Measurements from ENCODE around the gene DDX21.
A peak's percentile ranks its signal among the peaks of the same experiment; 100 is the strongest.

DNA sequence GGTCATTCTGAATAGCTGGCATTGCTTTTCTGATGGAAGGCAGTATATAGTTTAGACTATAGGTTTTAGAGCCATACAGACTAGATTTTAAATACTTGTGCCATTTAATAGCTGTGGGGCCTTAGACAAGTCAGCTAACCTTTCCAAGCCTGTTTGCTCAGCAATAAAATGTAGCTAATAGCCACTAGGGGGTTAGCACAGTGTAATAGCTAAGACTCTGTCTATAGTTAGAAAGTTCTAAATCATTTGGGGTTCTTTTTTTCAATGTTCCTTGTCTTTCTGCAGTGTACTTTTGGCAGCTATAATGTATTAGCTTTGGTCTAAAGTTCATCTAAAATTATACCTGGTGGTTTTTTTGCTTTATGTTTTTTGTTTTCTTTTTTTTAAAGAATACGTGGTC is 25.1 kb downstream of the DDX21 start:
- TF ChIP-seq, protein P1, sequence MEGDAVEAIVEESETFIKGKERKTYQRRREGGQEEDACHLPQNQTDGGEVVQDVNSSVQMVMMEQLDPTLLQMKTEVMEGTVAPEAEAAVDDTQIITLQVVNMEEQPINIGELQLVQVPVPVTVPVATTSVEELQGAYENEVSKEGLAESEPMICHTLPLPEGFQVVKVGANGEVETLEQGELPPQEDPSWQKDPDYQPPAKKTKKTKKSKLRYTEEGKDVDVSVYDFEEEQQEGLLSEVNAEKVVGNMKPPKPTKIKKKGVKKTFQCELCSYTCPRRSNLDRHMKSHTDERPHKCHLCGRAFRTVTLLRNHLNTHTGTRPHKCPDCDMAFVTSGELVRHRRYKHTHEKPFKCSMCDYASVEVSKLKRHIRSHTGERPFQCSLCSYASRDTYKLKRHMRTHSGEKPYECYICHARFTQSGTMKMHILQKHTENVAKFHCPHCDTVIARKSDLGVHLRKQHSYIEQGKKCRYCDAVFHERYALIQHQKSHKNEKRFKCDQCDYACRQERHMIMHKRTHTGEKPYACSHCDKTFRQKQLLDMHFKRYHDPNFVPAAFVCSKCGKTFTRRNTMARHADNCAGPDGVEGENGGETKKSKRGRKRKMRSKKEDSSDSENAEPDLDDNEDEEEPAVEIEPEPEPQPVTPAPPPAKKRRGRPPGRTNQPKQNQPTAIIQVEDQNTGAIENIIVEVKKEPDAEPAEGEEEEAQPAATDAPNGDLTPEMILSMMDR (conservative IDR thresholded peaks at IDR 0.05; ENCODE audit: low read length), result peak; percentile 48
- no peak for TF ChIP-seq EZH2phosphoT487 (IDR thresholded peaks at IDR 0.05; ENCODE audit: borderline replicate concordance)

Measured in Loucy (cell line).